Transverse colon (tissue), 4 donors: ENCODE measurements around the gene SYPL2. TPM values are rescaled to one million over a fixed set of nuclear protein-coding genes. Genes with fewer than 3 reads are reported as not detected.
A peak's percentile ranks its signal among the peaks of the same experiment; 100 is the strongest.

Experiments
- DNase-seq: peaks from one replicate; pipeline ENCODE4 v3.0.0-alpha.2; 2019
- H3K27ac ChIP-seq, 4 donors: fragments of 200-600 bp; sonication (generic); 2 replicates each; pipeline ENCODE4 v1.5.1; 2016 to 2018; ENCODE audit warnings: inconsistent platforms in 4 of 4
- H3K27me3 ChIP-seq: fragments of 200-600 bp; sonication (generic); 2 replicates; pipeline ENCODE4 v1.5.1; 2017; ENCODE audit warnings: inconsistent platforms
- H3K36me3 ChIP-seq, 4 donors: fragments of 200-600 bp; sonication (generic); 2 replicates each; pipeline ENCODE4 v1.5.1; 2017 to 2019; ENCODE audit warnings: inconsistent platforms in 4 of 4
- H3K4me1 ChIP-seq, 4 donors: fragments of 200-600 bp; sonication (generic); 2 replicates each; pipeline ENCODE4 v1.5.1; 2017 to 2020; ENCODE audit warnings: inconsistent platforms in 4 of 4
- H3K4me3 ChIP-seq, 4 donors: fragments of 200-600 bp; sonication (generic); 1 replicate in 1 of 4; 2 replicates in 3 of 4; pipeline versions ENCODE4 v1.5.1 to v1.6.1; 2017 to 2019; ENCODE audit warnings: inconsistent platforms in 4 of 4
- H3K9me3 ChIP-seq, 2 donors: fragments of 200-600 bp; sonication (generic); 2 replicates each; pipeline ENCODE4 v1.5.1; 2017 to 2019; ENCODE audit warnings: inconsistent platforms in 2 of 2
- CTCF ChIP-seq, 5 experiments: fragments of 200-600 bp in 3 of 5; fragments of 450-650 bp in 2 of 5; sonication (generic) in 3 of 5; IDR thresholded peaks; 1 replicate in 2 of 5; 2 replicates in 3 of 5; pipeline ENCODE4 v1.5.1; 2016 to 2017; ENCODE audit warnings: antibody characterized with exemption in 5 of 5, inconsistent platforms in 3 of 5, mild to moderate bottlenecking in 2 of 5, moderate library complexity in 1 of 5
- EP300 ChIP-seq: sonication (generic); formaldehyde crosslinking; IDR thresholded peaks from one replicate; pipeline ENCODE4 v1.6.1; 2017; ENCODE audit warnings: antibody characterized with exemption, low read depth
- POLR2A ChIP-seq: fragments of 450-650 bp; IDR thresholded peaks from one replicate; pipeline ENCODE4 v1.6.1; 2016; ENCODE audit warnings: antibody characterized with exemption, mild to moderate bottlenecking, moderate library complexity
- POLR2AphosphoS5 ChIP-seq, 3 donors: sonication (generic); formaldehyde crosslinking; IDR thresholded peaks; one replicate each; pipeline ENCODE4 v1.6.1; 2016; ENCODE audit warnings: antibody characterized with exemption in 3 of 3
- WGBS, 2 donors: methylation state at CpG; one replicate each; pipeline ENCODE4 v1.1.5; 2018; ENCODE audit warnings: low coverage in 1 of 2; 5-methylcytosine and 5-hydroxymethylcytosine counted together
- in situ Hi-C, 4 donors: fragments of 200-750 bp; cut with MboI; loops; one replicate each; pipeline versions ENCODE4 v1.15.0 to v1.15.1; 2017; ENCODE audit warnings: low sequenced_read_pairs in 3 of 4, low pct_ligation_motif_present in 1 of 4, low pct_unique_long_range_greater_than_20kb in 1 of 4
- intact Hi-C: fragments of 100-400 bp; cut with DNase I; formaldehyde crosslinking; loops from one replicate; pipeline ENCODE4 v1.15.1; 2023; ENCODE audit warnings: low total_unique reads
- total RNA-seq, 4 donors: library from RNA; depleted of rRNA; stranded (reverse); fragments of >200 nt; gene quantifications; one replicate each; pipeline ENCODE4 v1.1.0, GENCODE V29; 2016

Gene SYPL2
- total RNA-seq, 4 donors from 2014 or later = 0.40 to 4.1 (median 0.44) TPM

- no peak for DNase-seq
- no peaks in the 10 kb centered on the region for H3K4me1 ChIP-seq
- H3K9me3 ChIP-seq = no peaks in the 10 kb centered on the region
- TF ChIP-seq POLR2AphosphoS5 (IDR thresholded peaks at IDR 0.05) (no peak), EP300 (no peak), CTCF (IDR thresholded peaks at IDR 0.05) (no peak), POLR2A (no peak)
- H3K27me3 ChIP-seq = peaks cover 71% of the 10 kb centered on the region
- H3K4me3 ChIP-seq = no peak overlapping the region
- intact Hi-C loops (no loop called here), in situ Hi-C loops (no loop called here)
- 53 to 62% methylated on average over 4 of the region's 4 CpGs for WGBS, 2 donors
- H3K27ac ChIP-seq = no peak overlapping the region
- H3K36me3 ChIP-seq = no peaks in the 10 kb centered on the region
Measured at GRCh38 chr1:109447524-109447923, 18.8 kb upstream of the SYPL2 start.

DNA sequence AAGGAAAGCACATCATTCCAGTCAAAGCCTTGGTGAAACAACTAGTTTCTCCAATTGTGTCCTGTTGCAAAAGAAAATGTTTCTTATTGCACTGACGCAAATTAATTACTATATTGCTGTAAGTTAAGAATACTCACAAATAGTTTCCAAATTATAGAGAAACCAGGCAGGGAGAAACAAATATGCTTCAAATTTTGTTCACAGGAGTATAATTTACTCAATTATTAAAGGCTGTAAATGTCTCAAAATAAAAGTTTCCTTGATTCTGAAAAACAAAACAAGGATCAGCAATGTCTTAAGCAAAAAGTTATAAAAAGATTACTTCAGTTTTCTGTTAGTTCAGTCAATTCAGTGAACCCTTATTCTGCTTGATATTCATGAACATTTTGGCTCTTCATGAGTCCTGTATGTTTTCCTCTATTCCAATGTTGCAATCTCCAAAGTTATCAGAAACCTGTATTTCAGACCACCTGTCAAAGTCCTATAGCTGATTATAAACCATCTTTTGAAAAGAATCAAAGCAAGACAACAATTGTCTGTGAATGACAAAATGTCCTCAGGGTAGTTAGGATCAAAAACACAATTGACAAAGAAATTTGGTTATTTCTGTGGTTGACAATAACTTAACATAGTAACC lies 11.7 kb upstream of the SYPL2 start:
- no peaks in the 10 kb centered on the region for H3K9me3 ChIP-seq
- 91 to 96% methylated on average over 1 of the region's 1 CpG for WGBS, 2 donors
- no peaks in the 10 kb centered on the region for H3K4me1 ChIP-seq
- H3K27me3 ChIP-seq = peaks cover 25% of the 10 kb centered on the region
- TF ChIP-seq POLR2A = no peak
- TF ChIP-seq CTCF (IDR thresholded peaks at IDR 0.05) = no peak
- no peak for TF ChIP-seq POLR2AphosphoS5 (IDR thresholded peaks at IDR 0.05)
- TF ChIP-seq EP300 = no peak
- H3K36me3 ChIP-seq = no peaks in the 10 kb centered on the region
- no peak for DNase-seq
- no peak overlapping the region for H3K4me3 ChIP-seq
- intact Hi-C loops = no loop called here
- in situ Hi-C loops = no loop called here
- H3K27ac ChIP-seq = no peak overlapping the region

- intact Hi-C loops = no loop called here
- H3K27ac ChIP-seq = no peak overlapping the region
- no peaks in the 10 kb centered on the region for H3K36me3 ChIP-seq
- no peaks in the 10 kb centered on the region for H3K9me3 ChIP-seq
- H3K27me3 ChIP-seq = peaks cover 33% of the 10 kb centered on the region
- TF ChIP-seq POLR2A = no peak
- TF ChIP-seq CTCF (IDR thresholded peaks at IDR 0.05) = no peak
- TF ChIP-seq EP300 = no peak
- TF ChIP-seq POLR2AphosphoS5 (IDR thresholded peaks at IDR 0.05) = no peak
- in situ Hi-C loops = no loop called here
- WGBS, 2 donors = 85 to 93% methylated on average over 4 of the region's 4 CpGs
- no peak overlapping the region for H3K4me3 ChIP-seq
- H3K4me1 ChIP-seq = no peaks in the 10 kb centered on the region
- DNase-seq = no peak
Measured at GRCh38 chr1:109457819-109458218, 8.5 kb upstream of the SYPL2 start.

- Histone ChIP-seq H3K27ac (peak overlapping the region; percentile 54 to 85 (median 70)), H3K4me3 (peak overlapping the region; percentile 34 to 58 (median 52)), H3K9me3 (no peaks in the 10 kb centered on the region), H3K36me3 (no peaks in the 10 kb centered on the region), H3K27me3 (peaks cover 93% of the 10 kb centered on the region), H3K4me1 (peaks cover 0 to 25% (median 12%) of the 10 kb centered on the region in 4 donors)
- intact Hi-C loops = no loop called here
- in situ Hi-C loops = no loop called here
- TF ChIP-seq CTCF (IDR thresholded peaks at IDR 0.05) (no peak), POLR2AphosphoS5 (IDR thresholded peaks at IDR 0.05) (no peak), POLR2A (no peak), EP300 (no peak)
- DNase-seq = no peak
- 10 to 38% methylated on average over 3 to 24 of the region's 24 CpGs for WGBS, 2 donors
Measured at GRCh38 chr1:109466125-109466451, 258 bp upstream of the SYPL2 start.
